OCI-LY1 (cell line): ENCODE data around the gene MAT2A.

Experiments used
- EZH2 ChIP-seq: fragments of 200-600 bp; sonication (generic), shearing (Covaris generic); IDR thresholded peaks from 2 replicates; pipeline ENCODE4 v1.8.0; 2017; ENCODE audit warnings: borderline replicate concordance, mixed run types, mild to moderate bottlenecking, antibody characterized with exemption, low read length, moderate library complexity, mixed read lengths
- TF ChIP-seq, protein P1 (sequence below): fragments of 200-600 bp; sonication (generic), shearing (Covaris generic); IDR thresholded peaks from 2 replicates; pipeline ENCODE4 v1.5.1; 2017; ENCODE audit warnings: mild to moderate bottlenecking, antibody characterized with exemption, low read length, moderate library complexity, mixed read lengths

DNA sequence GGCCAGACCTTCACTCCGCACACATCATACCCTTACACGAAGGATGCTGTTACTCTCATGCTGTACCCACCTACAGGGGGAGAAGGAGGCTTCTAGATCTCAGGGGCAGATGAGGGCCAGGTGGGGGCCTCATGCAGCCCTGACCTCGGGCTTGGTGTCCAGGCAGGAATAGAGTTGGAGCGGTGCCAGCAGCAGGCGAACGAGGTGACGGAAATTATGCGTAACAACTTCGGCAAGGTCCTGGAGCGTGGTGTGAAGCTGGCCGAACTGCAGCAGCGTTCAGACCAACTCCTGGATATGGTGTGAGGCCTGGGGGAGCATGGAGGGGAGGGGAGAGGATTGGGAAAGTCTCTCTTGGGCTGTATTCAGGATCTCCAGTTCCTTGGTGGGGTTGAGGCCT lies 52.6 kb downstream of the MAT2A start:
- TF ChIP-seq, protein P1, sequence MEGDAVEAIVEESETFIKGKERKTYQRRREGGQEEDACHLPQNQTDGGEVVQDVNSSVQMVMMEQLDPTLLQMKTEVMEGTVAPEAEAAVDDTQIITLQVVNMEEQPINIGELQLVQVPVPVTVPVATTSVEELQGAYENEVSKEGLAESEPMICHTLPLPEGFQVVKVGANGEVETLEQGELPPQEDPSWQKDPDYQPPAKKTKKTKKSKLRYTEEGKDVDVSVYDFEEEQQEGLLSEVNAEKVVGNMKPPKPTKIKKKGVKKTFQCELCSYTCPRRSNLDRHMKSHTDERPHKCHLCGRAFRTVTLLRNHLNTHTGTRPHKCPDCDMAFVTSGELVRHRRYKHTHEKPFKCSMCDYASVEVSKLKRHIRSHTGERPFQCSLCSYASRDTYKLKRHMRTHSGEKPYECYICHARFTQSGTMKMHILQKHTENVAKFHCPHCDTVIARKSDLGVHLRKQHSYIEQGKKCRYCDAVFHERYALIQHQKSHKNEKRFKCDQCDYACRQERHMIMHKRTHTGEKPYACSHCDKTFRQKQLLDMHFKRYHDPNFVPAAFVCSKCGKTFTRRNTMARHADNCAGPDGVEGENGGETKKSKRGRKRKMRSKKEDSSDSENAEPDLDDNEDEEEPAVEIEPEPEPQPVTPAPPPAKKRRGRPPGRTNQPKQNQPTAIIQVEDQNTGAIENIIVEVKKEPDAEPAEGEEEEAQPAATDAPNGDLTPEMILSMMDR: no peak
- TF ChIP-seq EZH2: no peak
